HepG2 (cell line): ENCODE data around the gene RUVBL2.

Source experiments
- FOXA1 ChIP-seq, 2 experiments: fragments of 450-650 bp in 1 of 2; sonication (generic) in 1 of 2; formaldehyde crosslinking in 1 of 2; IDR thresholded peaks; 2 replicates each; pipeline versions ENCODE4 v1.4.0 to v1.6.1; 2016 to 2020; ENCODE audit warnings: missing genetic modification reagents in 1 of 2
- HDAC2 ChIP-seq: sonication (generic); formaldehyde crosslinking; IDR thresholded peaks from 2 replicates; pipeline ENCODE4 v1.4.0; 2020; ENCODE audit warnings: missing genetic modification reagents
- ZNF644 ChIP-seq: IDR thresholded peaks from 2 replicates; pipeline ENCODE4 v1.6.1; 2016; ENCODE audit warnings: low read depth
- TF ChIP-seq, protein P1 (sequence below): sonication (generic); formaldehyde crosslinking; IDR thresholded peaks from 2 replicates; pipeline ENCODE4 v1.4.0; 2020; ENCODE audit warnings: missing genetic modification reagents

DNA sequence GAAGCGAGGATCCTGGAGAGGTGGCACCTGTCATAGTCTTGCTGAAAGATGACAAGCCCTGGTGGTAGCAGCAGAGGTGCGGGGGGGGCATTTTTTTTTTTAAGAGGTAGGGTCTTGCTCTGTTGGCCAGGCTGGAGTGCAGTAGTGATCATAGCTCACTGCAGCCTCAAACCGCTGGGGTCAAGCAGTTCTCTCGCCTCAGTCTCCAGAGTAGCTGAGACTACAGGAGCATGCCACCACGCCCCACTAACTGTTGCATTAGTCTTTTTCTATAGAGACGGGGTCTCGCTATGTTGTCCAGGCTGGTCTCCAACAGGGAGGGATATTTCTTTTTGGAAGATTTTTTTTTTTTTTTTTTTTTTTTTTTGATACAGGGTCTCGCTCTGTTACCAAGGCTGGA, 35.7 kb upstream of the RUVBL2 start:
- TF ChIP-seq FOXA1 (IDR thresholded peaks at IDR 0.05) = no peak
- no peak for TF ChIP-seq FOXA1 (CRISPR knock-in tag; IDR thresholded peaks at IDR 0.05)
- no peak for TF ChIP-seq ZNF644 (CRISPR knock-in tag)
- TF ChIP-seq, protein P1, sequence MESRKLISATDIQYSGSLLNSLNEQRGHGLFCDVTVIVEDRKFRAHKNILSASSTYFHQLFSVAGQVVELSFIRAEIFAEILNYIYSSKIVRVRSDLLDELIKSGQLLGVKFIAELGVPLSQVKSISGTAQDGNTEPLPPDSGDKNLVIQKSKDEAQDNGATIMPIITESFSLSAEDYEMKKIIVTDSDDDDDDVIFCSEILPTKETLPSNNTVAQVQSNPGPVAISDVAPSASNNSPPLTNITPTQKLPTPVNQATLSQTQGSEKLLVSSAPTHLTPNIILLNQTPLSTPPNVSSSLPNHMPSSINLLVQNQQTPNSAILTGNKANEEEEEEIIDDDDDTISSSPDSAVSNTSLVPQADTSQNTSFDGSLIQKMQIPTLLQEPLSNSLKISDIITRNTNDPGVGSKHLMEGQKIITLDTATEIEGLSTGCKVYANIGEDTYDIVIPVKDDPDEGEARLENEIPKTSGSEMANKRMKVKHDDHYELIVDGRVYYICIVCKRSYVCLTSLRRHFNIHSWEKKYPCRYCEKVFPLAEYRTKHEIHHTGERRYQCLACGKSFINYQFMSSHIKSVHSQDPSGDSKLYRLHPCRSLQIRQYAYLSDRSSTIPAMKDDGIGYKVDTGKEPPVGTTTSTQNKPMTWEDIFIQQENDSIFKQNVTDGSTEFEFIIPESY (CRISPR knock-in tag) = no peak
- TF ChIP-seq HDAC2 = no peak
